Amygdala (tissue), 56 donors: ENCODE results near the gene IFNA7.
"Not testable (repeated sequence)": the region's sequence is repeated elsewhere in the genome, so short reads cannot be mapped to it uniquely, and the experiment has no call there.

Source experiments
- DNase-seq, 56 donors: peaks; one replicate each; lab custom pipeline; 2025; lab: John Stamatoyannopoulos, UW

Gene IFNA7

GRCh38 chr9:21182810-21183736, 18.9 kb downstream of the IFNA7 start:
- DNase-seq, result peak in 3 of 56 donors; percentile 1 to 7 (median 2)

- no peak for DNase-seq
These were observed 27.3 kb downstream of the IFNA7 start for GRCh38 chr9:21174671-21175070.

GRCh38 chr9:21172156-21172555, 29.8 kb downstream of the IFNA7 start:
- DNase-seq, result no peak

GRCh38 chr9:21171351-21171750, 30.7 kb downstream of the IFNA7 start:
- no peak for DNase-seq

- not testable (repeated sequence) for DNase-seq
These were observed 35.4 kb downstream of the IFNA7 start, which contains the start of gene IFNA21 for GRCh38 chr9:21166560-21166959. Gene IFNA21 (minus strand): TSS chr9:21166660. CDS start chr9:21166612, 48 bp downstream.

- DNase-seq, result no peak
These were observed 36.5 kb downstream of the IFNA7 start for GRCh38 chr9:21165516-21165915.

GRCh38 chr9:21160178-21160577, 41.8 kb downstream of the IFNA7 start:
- DNase-seq, result no peak

GRCh38 chr9:21155501-21155900, 46.5 kb downstream of the IFNA7 start:
- no peak for DNase-seq

- DNase-seq, result peak in 2 of 56 donors; percentile 13 to 14
These were observed 47.9 kb downstream of the IFNA7 start for GRCh38 chr9:21154018-21154608.

- no peak for DNase-seq
These were observed 48.5 kb downstream of the IFNA7 start for GRCh38 chr9:21153336-21154017.
